Gastroesophageal sphincter (tissue), 4 donors: ENCODE measurements around the gene SLC25A53. TPM values are rescaled to one million over a fixed set of nuclear protein-coding genes. Genes with fewer than 3 reads are reported as not detected.

Source experiments
- ATAC-seq: fragments of 150-250 bp; one replicate; pipeline ENCODE4 v1.9.1; 2016; ENCODE audit warnings: mild to moderate bottlenecking, moderate library complexity
- H3K27ac ChIP-seq, 4 donors: fragments of 200-600 bp; sonication (generic) in 3 of 4; 1 replicate in 3 of 4; 2 replicates in 1 of 4; pipeline ENCODE4 v1.5.1; 2016 to 2019
- H3K27me3 ChIP-seq: fragments of 200-600 bp; sonication (generic); one replicate; pipeline ENCODE4 v1.5.1; 2019
- H3K36me3 ChIP-seq, 2 donors: fragments of 200-600 bp; sonication (generic); one replicate each; pipeline ENCODE4 v1.5.1; 2019; ENCODE audit warnings: control low read depth in 1 of 2
- H3K4me1 ChIP-seq, 3 donors: fragments of 200-600 bp; sonication (generic); 1 replicate in 2 of 3; 2 replicates in 1 of 3; pipeline ENCODE4 v1.5.1; 2016 to 2019; ENCODE audit warnings: control low read depth in 2 of 3
- H3K4me3 ChIP-seq, 2 donors: fragments of 200-600 bp; sonication (generic); one replicate each; pipeline ENCODE4 v1.5.1; 2019; ENCODE audit warnings: mild to moderate bottlenecking in 1 of 2, moderate library complexity in 1 of 2
- H3K9me3 ChIP-seq, 3 donors: fragments of 200-600 bp; sonication (generic); one replicate each; pipeline ENCODE4 v1.5.1; 2017 to 2019; ENCODE audit warnings: control low read depth in 2 of 3
- CTCF ChIP-seq, 4 experiments: fragments of 200-600 bp in 2 of 4; fragments of 450-650 bp in 2 of 4; sonication (generic) in 1 of 4; IDR thresholded peaks; one replicate each; pipeline ENCODE4 v1.5.1; 2017 to 2019; ENCODE audit warnings: antibody characterized with exemption in 4 of 4, mild to moderate bottlenecking in 2 of 4, moderate library complexity in 2 of 4
- EP300 ChIP-seq: sonication (generic); formaldehyde crosslinking; IDR thresholded peaks from one replicate; pipeline ENCODE4 v1.6.1; 2017; ENCODE audit warnings: antibody characterized with exemption, mild to moderate bottlenecking
- POLR2A ChIP-seq, 2 donors: fragments of 450-650 bp; IDR thresholded peaks; one replicate each; pipeline ENCODE4 v1.6.1; 2017; ENCODE audit warnings: antibody characterized with exemption in 2 of 2, mild to moderate bottlenecking in 2 of 2, moderate library complexity in 1 of 2
- POLR2AphosphoS5 ChIP-seq: sonication (generic); formaldehyde crosslinking; IDR thresholded peaks from one replicate; pipeline ENCODE4 v1.6.1; 2017; ENCODE audit warnings: antibody characterized with exemption
- WGBS, 2 donors: methylation state at CpG; one replicate each; pipeline ENCODE4 v1.1.5; 2018; ENCODE audit warnings: low coverage in 1 of 2; 5-methylcytosine and 5-hydroxymethylcytosine counted together
- total RNA-seq, 4 donors: library from RNA; depleted of rRNA; stranded (reverse); fragments of >200 nt; gene quantifications; one replicate each; pipeline ENCODE4 v1.1.0, GENCODE V29; 2016

Gene SLC25A53, protein sequence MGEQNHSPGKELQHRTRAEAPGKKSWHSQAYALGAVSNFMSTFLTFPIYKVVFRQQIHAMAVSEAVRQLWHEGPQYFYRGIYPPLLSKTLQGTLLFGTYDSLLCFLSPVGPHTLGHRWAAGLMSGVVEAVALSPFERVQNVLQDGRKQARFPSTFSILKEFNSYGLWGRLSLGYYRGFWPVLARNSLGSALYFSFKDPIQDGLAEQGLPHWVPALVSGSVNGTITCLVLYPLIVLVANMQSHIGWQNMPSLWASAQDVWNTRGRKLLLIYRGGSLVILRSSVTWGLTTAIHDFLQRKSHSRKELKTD
- total RNA-seq, result 10 to 100 TPM; 21.9 to 53.4 (median 30.3) TPM

DNA sequence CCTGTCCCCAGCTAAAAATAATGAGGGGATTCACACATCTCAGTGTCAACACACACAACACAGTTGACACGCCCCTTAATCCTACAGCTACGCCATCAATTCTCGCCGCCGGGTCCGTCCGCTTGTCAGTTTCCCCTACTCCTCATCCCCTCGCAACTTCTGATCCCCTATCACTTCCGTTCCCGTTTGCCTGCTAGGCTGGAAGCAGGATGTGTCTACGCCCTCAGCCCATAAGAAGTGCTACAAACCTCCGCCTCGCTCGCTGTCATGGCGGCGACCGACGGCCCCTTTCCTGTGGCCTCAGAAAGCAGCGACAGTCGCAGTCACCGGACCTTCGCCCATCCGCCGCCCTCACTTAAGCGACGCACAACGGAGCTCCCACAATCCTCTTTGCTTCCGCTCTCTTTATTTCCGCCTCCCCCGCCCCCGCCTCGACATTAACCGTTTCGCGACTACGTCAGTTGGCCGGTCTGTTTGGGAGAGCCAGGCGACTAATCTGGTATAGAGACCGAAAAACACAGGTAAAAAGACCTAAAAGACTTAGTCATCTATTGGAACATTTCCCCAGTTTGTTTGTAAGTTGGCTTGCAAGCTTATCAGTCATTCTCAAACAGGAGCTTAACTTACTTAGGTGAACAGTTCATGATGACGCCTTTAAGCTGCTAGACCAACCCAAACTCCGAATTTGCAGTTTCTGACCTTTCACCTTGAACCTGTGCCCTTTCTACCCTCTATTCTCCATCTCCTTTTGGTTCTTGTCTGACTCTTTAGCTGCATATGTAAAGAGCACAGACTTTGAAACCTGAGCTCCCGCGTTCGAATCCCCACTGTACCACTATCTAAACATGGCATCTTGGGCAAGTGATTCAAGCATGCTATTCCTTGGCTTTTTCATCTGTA is at the start of gene SLC25A53:
SLC25A53 (minus strand) TSS at position 380 of the 900 bp plus-strand sequence. CDS start 51,752 bp downstream, outside the sequence.
- WGBS, 2 donors, result 0 to 32% methylated on average over 14 to 30 of the region's 44 CpGs
- no peaks in the 10 kb centered on the region for H3K36me3 ChIP-seq
- peak; percentile 28 to 30 for TF ChIP-seq POLR2A (IDR thresholded peaks at IDR 0.05)
- TF ChIP-seq POLR2AphosphoS5, result peak; percentile 54
- no peak for TF ChIP-seq EP300
- TF ChIP-seq CTCF (IDR thresholded peaks at IDR 0.05), result no peak
- peak within 1 kb of the TSS; percentile 60 to 64 for H3K4me3 ChIP-seq
- H3K27me3 ChIP-seq, result no peaks in the 10 kb centered on the region
- ATAC-seq, result peak; percentile 92
- H3K4me1 ChIP-seq, result peaks cover 0 to 21% (median 0%) of the 10 kb centered on the region in 3 donors
- H3K9me3 ChIP-seq, result no peaks in the 10 kb centered on the region
- peak within 1 kb of the TSS; percentile 73 to 94 (median 90) for H3K27ac ChIP-seq

DNA sequence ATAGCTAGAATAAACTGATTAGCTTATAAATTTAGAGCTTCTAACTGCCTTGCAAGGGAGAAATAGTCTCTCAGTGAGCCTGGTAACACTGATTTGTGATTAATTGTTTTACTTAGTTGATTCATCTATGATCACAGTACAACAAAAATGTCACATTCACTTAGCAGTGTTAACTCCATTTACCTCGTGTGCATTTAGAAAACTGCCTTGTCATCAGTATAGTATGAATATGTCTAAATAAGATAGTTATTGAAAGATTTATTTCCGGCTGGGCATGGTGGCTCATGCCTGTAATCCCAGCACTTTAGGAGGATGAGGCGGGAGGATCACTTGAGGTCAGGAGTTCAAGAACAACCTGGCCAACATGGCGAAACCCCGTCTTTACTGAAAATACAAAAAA is 48.7 kb upstream of the SLC25A53 start:
- no peak for TF ChIP-seq CTCF (IDR thresholded peaks at IDR 0.05)
- no peak for TF ChIP-seq EP300
- no peak for TF ChIP-seq POLR2AphosphoS5
- TF ChIP-seq POLR2A (IDR thresholded peaks at IDR 0.05), result no peak
- H3K4me3 ChIP-seq, result no peak overlapping the region
- H3K36me3 ChIP-seq, result peaks cover 0 to 2% of the 10 kb centered on the region in 2 donors
- ATAC-seq, result no peak
- H3K27ac ChIP-seq, result no peak overlapping the region
- H3K27me3 ChIP-seq, result no peaks in the 10 kb centered on the region
- H3K4me1 ChIP-seq, result no peaks in the 10 kb centered on the region
- no peaks in the 10 kb centered on the region for H3K9me3 ChIP-seq
- WGBS, 2 donors, result 68% methylated on average over 5 of the region's 5 CpGs; no CpG with 5 or more reads in 1 of the 2 donors

- Histone ChIP-seq H3K4me1 (no peaks in the 10 kb centered on the region), H3K36me3 (peaks cover 0 to 23% of the 10 kb centered on the region in 2 donors), H3K27me3 (no peaks in the 10 kb centered on the region), H3K27ac (no peak overlapping the region), H3K4me3 (no peak overlapping the region), H3K9me3 (no peaks in the 10 kb centered on the region)
- TF ChIP-seq CTCF (IDR thresholded peaks at IDR 0.05), result peak; percentile 29 to 76 (median 39)
- TF ChIP-seq POLR2A (IDR thresholded peaks at IDR 0.05), result no peak
- no peak for ATAC-seq
- WGBS, 2 donors, result 75 to 100% methylated on average over 1 of the region's 1 CpG
These were observed 38.8 kb upstream of the SLC25A53 start for GRCh38 chrX:104195489-104196084.

DNA sequence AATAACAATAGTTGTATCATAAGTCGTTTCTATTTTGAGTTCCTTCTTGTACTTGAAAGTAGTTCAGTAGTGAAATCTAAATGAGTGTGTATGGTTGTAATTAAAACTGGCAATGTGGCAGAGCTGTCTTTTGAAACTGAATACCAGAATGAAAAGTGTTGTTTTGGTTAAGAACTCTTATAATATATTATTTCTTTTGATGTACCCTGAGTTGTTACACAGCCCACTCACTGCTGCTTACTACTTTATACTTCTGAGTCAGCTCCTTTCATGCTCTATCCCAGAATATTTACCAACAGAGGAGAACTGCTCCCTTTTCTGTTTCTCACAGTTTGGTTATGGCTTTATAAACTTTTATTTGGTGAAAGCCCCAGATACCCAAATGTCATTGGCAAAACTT is 38.2 kb upstream of the SLC25A53 start:
- no peak for ATAC-seq

More for the DNA sequence above, 38.2 kb upstream of the SLC25A53 start:
- H3K4me3 ChIP-seq, result no peak overlapping the region
- H3K9me3 ChIP-seq, result no peaks in the 10 kb centered on the region
- H3K27ac ChIP-seq, result no peak overlapping the region
- TF ChIP-seq POLR2A (IDR thresholded peaks at IDR 0.05) (no peak), EP300 (no peak), CTCF (IDR thresholded peaks at IDR 0.05) (no peak), POLR2AphosphoS5 (no peak)
- peaks cover 0 to 24% of the 10 kb centered on the region in 2 donors for H3K36me3 ChIP-seq
- no peaks in the 10 kb centered on the region for H3K4me1 ChIP-seq
- H3K27me3 ChIP-seq, result no peaks in the 10 kb centered on the region
- 17 to 22% methylated on average over 1 of the region's 1 CpG for WGBS, 2 donors
